HCEC 1CT (cell line): ENCODE data around the gene GRK5.

ENCODE experiments used
- DNase-seq: peaks from one replicate; pipeline ENCODE4 v3.0.0-alpha.2; 2017

Gene GRK5

GRCh38 chr10:119347181-119347974, 140.0 kb downstream of the GRK5 start:
- no peak for DNase-seq

DNA sequence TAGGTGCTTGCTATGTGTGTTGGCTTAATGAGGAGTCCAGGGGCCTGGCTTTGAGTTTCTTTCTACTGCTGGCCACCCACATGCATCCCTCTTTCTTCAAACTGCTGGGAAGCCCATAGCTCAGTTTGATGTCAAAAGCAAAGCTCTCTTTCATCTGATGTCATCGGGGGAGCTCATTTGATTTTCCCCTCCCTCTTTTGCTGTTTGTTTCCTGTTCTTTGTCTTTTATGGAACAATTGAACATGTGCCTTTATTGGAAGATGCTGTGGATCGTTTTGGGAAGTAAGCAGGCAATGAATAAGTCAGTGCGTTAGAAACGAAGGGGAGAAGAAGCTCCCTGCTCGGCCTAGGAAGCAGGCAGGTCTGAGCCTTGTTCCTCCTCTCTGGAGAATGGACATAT, 140.7 kb downstream of the GRK5 start:
- no peak for DNase-seq

GRCh38 chr10:119348516-119349240, 141.3 kb downstream of the GRK5 start:
- no peak for DNase-seq

DNA sequence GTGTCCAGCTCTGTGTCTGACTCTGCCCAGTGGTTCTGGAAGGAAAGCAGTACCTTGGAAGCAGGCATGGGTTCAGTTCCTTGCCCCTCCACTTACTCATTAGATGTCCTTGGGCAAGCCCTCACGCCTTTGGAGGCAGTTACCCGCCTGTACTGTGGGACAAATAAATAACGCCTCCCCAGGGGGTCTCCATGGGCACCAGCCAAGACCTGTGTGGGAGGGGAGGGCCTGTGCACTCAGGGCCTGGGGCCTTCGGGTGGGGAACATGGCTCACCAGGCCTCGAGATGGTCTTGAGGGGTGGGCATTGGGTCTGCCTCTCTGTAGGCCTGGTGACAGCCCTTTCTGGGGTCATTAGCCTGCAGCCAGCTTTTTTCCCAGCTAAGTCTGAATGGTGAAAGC, 142.0 kb downstream of the GRK5 start:
- no peak for DNase-seq

DNA sequence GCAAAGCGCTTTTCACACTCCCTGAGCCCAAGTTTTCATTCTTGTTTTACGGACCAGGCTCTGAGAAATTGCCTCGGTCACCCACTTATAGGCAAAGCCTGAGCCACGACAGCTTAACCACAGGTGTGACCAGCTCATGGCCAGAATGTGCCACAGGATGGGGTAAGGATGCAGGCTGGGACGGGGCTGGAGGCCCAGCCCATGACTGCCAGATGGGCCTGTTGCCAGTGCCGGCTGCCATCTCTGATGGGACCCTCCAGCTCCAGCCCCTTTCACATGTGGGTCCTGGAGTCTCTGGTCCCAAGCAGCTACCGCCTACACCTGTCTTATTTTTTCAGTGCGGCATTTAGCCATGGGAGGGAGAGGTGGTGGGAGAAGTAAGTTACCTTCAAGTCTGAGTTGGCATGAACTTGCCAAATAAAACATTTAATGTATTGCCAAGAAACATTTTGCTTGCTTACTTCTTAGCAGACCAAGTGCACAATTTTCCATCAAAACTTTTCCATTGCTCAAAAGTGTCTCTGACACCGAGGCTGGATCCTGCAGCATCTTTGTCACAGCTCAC, 142.6 kb downstream of the GRK5 start:
- DNase-seq: no peak

GRCh38 chr10:119350502-119351097, 143.2 kb downstream of the GRK5 start:
- DNase-seq: no peak

GRCh38 chr10:119351189-119351588, 143.8 kb downstream of the GRK5 start:
- DNase-seq: no peak

DNA sequence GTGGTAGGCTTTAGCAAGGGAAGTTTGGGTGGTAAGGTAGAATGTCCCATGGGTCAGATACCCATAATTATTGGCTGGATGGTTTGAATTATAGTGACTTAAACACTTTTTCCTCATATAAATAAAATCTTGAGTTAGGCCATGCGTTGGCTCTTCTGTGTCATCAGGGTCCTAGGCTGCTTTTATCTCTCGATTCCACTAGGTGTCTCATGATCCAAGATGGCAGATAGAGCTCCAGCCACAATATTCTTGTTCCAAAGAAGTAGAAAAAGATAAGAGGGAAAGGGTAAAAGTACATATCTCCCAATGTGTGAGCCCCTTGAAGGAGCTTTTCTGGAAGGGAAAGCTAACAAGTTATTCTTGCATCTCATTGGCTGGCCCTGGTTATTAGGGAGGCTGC, 144.7 kb downstream of the GRK5 start:
- no peak for DNase-seq

DNA sequence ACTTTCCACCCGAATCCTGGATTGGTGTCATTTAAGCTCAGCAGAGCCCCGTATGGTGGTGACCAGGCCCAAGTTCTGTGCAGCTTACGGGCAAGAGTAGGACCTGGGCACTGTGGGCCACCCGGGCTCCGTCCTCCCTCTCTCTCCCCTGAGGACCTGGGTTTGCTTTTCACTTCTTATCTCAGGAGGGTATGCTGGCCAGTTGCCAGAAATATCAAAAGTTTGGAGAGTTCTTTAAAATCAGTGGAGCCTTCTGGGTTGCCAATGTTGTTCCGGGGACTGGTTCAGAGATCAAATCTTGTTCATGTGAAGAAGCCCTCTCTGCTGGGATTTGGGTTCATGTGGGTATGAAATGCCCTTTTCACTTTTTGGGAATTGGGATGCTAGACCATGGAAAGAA, 145.4 kb downstream of the GRK5 start:
- no peak for DNase-seq

GRCh38 chr10:119353421-119353820, 146.1 kb downstream of the GRK5 start:
- no peak for DNase-seq

GRCh38 chr10:119355930-119356329, 148.6 kb downstream of the GRK5 start:
- no peak for DNase-seq

GRCh38 chr10:119357412-119358151, 150.2 kb downstream of the GRK5 start:
- DNase-seq: no peak

- no peak for DNase-seq
Measured at GRCh38 chr10:119358152-119358512, 150.8 kb downstream of the GRK5 start.

GRCh38 chr10:119358567-119358966, 151.2 kb downstream of the GRK5 start:
- DNase-seq: no peak

GRCh38 chr10:119359025-119359424, 151.7 kb downstream of the GRK5 start:
- DNase-seq: no peak

DNA sequence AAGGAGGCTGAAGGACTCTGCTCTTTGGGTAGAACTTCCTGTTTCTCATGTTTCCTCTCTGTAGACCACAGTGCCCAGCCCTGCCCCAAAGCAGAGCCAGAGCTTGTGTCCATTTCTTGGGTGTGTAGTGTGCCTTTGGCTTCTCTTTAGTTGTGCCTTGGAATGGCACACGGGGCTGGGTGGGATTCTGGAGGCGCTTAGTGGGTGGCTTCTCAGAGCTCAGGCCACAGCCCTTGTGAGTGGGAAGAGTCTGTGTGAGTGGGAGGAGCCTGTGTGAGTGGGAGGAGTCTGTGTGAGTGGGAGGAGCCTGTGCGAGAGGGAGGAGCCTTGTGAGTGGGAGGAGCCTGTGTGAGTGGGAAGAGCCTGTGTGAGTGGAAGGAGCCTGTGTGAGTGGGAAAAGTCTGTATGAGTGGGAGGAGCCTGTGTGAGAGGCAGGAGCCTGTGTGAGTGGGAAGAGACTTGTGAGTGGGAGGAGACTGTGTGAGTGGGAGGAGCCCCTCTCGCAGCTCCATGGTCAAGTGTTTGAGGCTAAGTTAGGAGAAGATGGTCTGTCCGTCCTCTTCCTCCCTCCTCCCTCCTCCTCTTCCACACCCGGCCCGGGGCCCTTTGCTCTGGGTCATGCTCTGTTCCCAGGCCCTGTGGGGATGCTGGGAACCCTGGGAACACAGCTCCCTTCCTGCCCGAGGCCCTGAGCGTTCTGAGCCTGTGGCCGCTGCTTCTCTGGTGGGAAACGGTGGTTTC, 153.0 kb downstream of the GRK5 start:
- DNase-seq: no peak

GRCh38 chr10:119361037-119361436, 153.7 kb downstream of the GRK5 start:
- DNase-seq: no peak

DNA sequence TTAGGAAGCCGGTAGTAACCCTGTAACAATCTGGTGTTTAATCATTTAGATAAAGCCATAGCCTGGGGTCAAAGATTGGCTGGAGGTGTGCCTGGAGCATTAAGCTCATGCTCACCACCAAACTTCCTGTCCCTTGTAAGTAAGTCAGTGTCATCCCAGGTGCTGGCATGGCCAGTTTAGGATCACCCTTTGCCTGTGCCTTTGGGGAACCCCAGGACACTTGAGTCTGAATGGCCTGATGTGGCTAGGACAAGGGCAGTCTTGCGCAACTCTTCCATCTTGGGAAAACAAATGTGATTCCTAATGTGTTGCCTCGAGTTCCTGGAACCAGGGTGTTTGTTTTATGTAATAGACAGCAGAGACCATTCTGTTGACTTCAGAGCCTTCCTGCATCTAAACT, 154.8 kb downstream of the GRK5 start:
- no peak for DNase-seq

DNA sequence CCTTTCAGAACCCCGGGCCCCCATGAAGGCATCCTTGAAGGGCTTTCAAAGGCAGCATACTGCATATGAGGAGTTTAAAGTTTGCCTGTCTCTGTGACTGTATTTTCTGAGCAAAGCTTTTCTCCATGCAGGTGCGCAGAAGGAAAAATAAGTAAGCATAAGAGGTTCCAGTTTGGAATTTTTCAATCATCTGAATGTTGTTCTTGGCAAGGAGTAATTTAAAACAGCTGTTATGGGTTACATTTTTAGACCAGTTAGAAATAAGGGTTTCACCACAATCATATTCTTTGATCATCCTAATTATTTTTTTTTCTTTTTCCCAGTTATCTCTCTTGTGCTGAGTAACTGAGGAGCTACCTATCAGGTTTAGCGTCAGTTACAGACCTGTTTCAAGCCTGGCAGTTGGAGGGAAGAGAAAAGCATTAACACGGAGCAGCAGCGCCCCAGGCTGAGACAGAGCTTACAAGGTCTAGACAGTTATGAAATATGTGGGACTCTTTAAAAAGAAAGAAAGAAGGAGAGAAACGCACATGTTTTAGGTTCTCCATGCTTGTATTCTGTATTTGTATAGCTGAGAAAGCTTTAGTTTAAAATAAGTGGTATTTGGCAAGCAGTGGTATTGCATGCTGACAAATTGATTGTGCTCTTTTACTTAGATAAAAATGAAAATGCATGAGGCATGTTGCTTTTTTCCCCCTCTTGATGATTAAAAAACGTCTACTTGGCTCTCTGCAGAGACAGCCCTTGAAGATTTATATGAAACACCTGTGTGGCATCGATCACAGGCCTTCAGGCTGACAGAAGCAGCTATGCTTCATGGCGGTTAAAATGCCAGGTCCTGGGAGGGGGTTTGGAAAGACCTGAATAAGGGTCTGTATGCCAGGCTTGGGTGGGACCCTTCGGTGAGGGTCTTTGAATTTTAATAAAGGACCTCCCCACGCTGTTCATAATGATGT, 157.6 kb downstream of the GRK5 start:
- no peak for DNase-seq

DNA sequence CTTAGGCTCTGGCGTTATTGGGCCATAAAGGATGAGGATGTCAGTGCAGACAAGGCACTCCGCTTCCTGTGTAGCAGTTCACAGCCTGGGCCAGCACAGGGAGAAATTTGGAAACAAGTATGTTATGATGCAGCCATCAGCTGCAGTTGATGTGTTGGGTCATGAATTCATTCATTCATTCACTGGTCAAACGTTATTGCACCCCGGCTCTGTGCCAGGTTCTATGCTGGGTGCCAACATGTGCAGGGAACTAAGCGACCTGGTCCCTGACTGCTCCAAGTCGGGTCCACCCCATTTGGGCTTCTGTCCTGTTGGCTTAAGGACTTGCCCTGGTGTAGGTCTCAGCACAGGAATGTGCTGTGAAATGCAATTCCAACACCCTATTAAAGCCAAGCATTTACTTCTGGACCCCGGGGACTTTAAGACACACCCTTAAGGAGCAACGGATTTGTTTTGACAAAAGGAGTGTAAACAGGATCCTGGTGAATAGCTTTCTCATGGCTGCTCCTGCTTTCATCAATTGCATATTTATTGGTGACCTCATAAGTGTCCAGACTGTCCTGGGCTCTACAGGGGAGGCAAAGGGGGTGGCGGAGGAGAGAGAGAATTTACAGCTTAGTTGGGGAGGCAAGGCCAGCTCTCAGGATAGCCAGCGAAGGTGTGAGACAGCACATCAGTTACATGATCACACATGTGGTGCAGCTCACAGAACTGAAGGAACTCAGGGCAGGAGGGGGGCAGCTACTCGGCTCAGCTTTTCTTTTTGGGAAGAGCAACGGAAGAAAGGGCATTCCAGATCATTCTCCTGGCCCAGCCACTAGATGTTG, 158.6 kb downstream of the GRK5 start:
- DNase-seq: no peak
